GM18520 (cell line): ENCODE results near the gene MRGPRF.
"Not testable (repeated sequence)": the region's sequence is repeated elsewhere in the genome, so short reads cannot be mapped to it uniquely, and the experiment has no call there.

Experiments
- ATAC-seq: cut with Tn5 transposase; IDR thresholded peaks from one replicate; pipeline ENCODE4 v1.9.1; 2021; ENCODE audit not compliant: unreplicated experiment

Gene MRGPRF

DNA sequence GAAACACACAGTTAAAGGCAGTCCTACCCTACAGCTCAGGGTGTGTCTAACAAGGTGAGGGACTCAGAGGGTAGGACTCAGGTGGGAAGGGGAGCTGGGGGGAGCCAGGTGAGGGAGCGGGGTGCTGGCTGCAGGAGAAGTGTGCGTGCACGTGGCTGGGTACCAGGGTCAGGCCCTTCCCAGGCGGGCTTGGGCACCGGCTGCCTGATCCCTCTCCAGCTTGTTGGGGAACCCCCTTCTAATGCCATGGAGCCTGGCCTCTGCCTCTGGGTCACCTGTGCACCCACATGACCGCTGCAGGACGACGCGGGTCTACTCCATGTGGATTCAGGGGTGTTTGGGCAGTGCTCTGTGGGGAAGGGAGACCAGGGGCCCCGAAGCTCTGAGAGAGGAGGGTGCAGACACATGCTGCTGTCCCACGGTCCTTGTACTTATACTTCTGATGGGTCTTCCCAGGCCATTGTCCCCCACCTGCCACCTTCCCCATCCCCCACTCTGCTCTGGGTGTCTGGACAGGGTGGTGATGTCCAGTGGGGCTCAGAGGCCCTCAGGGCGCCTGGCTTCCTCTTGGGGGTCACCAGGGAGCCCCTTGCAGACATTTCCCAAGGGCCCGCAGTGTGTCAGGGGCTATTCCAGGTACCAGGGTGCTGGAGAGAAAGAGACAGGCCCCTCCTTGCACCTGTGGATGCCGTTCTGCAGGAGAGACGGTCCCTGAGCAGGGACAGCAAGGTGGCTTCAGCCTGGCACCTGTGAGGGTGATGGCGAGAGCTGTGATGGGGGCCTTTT lies 21.9 kb downstream of the MRGPRF start:
- ATAC-seq = no peak

DNA sequence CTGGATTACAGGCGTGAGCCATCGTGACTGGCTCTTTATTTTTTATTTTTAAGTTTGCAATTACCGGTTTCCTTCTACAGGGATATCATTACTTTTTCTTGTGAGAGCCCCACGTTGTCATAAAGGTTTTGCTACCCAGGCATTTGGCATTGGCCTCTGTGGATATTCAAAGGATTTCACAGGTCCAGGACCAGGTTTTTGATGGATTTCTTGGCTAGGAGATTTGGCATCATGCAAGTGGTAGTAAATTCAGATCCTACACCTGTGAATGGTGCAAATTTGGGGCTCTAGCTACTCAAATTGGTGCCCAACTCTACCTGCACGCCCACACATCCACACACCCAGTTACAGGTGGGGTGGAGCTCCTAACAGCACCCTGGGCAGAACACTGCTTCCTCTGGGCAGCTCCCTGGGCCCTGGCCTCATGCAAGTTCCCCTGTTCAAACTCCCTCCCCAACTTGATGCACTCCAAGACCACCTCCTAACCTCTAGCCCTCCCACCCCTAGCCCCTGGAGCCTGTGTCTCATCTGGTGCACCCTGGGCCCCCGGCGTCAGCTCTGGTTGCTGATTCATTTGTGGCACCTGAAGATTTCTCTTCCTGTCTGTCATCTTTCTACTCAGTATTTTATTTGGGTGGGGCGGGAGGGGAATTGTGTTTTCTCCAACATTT lies 23.0 kb downstream of the MRGPRF start:
- no peak for ATAC-seq

DNA sequence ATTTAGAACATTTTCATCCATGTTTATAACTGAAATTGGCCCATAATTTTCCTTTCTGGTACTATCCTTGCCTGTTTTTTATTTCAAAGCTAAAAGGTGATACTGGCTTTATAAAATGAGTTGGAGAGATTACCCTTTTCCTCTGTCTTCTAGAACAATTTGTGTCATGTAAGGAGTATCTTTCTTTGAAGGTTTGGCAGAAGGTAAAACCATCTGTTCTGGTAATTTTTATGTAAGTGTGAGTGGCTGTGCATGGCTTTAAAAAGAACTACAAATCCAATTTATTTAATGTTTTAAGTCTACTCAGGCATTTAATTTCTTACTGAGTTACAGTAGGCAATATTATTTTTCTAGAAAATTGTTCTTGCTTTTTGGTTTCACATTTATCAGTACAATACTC lies 24.6 kb downstream of the MRGPRF start:
- no peak for ATAC-seq

DNA sequence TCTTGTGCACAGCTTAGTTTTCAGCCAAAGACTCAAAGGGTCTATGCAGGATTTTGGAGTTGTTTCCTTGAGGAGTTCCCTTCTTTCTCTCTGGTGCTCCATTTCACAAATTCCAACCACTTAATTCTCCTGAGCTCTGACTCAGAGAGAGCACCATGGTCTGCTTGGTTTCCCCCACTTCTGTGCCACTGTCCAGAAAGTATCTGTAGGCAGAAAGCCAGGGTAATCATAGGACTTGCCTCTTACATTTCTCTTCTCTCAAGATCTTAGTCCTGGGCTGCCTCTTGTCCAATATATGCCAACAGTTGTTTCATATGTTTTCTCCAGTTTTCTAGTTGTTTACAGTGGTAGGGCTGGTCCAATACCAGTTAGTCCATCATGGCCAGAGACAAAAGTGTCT lies 25.8 kb downstream of the MRGPRF start:
- no peak for ATAC-seq

DNA sequence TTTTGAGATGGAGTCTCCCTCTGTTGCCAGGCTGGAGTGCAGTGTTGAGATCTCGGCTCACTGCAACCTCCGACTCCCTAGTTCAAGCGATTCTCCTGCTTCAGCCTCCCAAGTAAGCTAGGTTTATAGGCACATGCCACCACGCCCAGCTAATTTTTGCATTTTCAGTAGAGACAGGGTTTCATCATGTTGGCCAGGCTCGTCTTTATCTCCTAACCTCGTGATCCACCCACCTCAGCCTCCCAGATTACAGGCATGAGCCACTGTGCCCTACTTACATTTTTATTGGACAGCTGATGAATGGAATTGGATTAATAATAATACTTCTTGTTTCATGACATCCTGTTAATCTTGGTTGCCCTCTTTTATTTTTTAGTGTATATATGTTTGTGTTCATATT lies 29.2 kb downstream of the MRGPRF start:
- ATAC-seq = no peak

DNA sequence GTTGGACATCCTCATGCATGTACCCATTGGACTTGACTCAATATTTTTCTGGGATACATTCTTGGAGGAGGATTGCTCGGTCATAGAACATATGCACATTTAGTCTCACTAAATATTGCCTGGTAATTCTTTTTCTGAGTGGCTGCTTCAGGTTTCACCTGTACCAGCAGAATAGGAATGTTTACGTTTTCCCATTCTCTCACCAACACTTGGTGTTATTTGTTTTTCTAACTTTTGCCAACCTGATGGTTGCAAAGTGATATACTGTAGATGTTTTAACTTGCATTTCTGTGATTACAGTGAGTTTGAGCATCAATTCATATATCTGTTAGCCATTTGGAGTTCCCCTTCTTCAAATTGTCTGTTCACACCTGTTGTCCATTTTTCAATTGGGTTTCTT lies 30.9 kb downstream of the MRGPRF start:
- no peak for ATAC-seq

DNA sequence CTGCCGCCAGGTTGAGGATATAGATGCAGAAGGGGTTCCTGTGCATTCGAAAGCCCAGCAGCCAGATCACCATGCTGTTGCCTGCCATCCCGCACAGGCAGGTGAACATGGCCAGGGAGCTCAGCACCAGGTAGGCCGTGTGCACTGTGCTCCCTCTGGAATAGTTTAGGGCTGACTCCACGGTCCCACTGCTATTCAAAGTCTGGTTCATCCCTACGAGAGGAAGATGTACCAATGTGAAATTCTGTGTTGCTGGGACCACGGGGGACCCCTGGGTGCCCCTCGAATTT lies 32.3 kb downstream of the MRGPRF start, which contains the start of gene MRGPRD:
Gene MRGPRD, minus strand, starts transcription at position 211 of the 290 bp plus-strand sequence. Its CDS starts 0 bp downstream, at position 211.
- ATAC-seq = no peak

DNA sequence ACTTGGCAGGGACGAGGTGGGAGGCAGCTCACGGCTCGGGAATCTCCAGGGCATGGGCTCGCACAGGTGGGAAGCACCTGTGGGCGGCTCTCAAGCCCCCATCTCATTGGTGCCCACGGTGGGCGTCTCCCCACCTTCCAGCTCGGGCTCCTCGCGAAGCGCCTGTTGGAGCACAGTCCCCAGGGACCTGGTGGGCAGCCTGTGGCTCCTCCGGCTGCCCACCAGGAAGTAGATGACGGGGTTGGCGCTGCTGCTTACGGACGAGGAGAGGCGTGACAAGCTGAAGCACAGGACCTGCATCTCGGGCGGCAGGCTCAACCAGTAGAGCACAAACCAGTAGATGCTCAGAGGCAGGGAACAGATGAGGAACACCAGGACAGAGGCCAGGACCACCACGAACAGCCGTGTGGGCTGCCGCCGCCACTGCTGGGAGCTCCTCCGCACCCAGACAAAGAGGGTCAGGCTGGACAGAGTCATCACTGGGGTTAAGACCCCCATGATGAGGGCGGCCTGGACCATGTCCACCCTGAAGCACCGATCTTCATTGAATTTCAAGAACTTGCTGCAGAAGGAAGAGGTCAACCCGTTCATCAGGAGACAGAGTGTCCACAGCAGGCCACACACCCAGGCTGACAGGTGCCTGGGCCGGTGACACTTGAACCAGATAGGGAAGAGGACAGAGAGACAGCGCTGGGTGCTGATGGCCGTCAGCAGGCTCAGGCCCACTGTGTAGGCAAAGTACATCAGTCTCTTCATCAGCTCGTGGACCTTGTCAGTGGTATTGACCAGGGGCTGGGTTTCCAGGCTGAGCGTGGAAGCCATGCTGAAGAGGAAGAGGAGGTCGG lies 32.9 kb downstream of the MRGPRF start:
- ATAC-seq = no peak

DNA sequence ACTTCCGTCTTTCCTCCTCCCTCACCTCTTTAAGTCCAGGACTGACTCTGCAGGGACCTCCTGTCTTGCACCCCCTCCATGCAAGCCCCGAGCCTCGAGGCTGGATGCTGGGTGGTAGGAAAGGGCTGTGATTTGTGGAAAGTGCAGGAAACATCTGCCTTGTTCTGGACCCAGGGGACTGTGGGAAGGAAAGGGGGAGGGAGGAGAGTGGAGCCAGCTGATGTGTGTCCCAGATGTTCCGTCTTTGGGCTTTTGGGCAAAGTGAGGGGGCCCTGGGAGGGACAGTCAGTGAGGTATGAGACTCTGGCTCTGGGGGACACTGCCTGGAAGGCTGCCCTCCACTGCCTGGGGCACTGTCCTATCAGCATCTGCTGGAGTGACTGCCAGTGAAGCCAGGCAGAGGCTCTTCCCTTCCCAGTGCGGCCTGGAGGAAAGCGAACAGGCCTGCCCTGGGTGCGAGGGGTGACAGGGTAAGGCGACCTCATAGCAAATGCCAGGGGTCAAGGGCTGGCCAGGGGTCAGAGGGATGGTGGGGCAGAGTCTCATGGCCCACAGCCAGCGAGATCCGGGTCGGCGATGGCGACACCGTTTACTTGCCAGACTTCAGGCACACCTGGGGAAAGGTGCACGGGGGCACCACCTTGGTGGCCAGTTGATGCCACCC lies 34.0 kb downstream of the MRGPRF start:
- no peak for ATAC-seq

DNA sequence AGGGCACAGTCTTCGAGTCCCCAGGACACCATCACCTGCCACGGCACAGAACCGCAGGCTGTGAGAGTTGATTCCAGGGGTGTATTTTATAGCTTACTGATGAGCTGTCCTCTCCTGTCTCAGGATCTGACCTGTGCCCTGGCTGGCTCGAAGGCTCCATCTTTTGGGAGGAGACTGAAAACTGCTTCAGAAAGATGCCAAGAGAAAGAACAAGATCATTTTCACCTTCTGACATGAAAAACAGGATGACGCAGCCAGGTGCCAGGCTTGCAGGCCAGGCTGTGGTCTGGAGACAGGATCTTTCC lies 34.5 kb downstream of the MRGPRF start:
- ATAC-seq = no peak

DNA sequence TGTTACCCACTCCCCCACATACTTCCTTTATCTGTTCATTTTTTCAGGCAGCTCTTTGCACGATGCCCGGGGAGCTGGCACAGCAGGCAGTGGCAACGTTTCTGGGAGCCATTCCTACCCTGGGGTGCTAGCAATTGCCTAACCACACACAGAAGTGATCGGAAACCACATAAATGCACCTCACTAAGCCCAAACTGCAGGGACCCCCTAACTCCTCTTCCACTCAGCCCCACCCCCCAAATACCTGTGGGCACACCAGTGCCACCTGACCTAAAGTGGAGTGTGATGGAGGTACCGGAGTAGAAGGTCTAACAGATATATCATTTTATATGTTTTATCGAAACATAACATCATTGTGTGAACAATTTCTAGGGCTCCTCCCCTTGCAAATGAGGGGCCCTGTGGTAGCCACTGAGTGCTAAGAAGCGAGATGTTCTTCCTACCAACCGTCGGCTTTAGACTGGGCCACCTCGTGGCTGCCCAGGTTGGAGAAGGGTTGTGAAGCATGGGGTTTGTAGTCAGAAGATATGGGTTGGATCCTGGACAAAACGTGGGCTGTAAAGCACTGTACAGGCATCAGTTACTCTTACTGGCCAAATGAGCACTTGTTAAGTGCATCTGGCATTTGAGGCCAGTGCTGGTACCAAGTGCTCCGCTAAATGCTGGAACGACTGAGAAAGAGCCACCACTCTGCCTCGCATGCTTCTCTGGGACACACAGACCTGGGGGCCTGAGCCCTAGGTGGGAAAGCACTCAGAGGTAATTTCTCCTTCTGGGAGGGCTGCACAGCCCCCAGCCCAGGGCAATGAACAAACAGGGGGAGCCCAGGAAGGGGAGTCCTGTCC lies 35.0 kb downstream of the MRGPRF start:
- no peak for ATAC-seq

DNA sequence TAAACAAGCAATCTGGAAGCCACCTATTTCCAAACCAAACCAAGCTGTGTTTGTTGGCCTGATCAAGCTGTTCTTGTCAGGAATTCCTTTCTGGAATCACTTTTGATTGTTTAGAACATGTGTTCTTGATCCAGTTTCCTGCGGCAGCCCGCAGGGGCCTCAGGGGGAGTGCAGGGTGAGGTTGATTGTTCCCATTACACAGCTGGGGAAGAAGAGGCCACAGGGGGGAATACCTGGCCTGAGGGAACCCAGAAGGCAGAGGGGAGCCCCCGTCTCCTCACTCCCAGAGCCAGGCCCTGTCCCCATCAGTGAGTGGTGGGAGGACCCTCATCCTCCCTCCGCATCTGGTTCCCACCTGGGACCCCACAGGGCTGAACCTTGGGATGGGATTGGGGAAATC lies 36.5 kb downstream of the MRGPRF start:
- no peak for ATAC-seq

DNA sequence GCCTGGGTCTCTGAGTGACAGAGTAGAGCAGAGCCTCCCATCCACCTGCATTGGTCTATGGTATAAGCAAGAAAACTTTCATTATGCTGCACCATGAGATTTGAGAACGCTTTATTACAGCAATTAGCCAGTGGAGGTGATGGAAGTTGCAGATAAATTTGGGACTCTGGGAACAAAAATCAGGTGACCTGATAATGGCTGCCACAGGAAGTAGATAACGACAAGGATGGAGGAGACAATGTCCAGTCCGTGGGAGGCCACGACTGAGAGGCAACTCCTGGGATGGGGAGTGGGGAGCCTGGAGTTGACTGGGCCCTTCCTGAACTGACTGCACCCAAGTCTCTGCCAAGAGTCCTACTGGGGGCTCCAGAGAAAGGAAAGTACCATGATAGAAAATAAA lies 37.0 kb downstream of the MRGPRF start:
- ATAC-seq = no peak

DNA sequence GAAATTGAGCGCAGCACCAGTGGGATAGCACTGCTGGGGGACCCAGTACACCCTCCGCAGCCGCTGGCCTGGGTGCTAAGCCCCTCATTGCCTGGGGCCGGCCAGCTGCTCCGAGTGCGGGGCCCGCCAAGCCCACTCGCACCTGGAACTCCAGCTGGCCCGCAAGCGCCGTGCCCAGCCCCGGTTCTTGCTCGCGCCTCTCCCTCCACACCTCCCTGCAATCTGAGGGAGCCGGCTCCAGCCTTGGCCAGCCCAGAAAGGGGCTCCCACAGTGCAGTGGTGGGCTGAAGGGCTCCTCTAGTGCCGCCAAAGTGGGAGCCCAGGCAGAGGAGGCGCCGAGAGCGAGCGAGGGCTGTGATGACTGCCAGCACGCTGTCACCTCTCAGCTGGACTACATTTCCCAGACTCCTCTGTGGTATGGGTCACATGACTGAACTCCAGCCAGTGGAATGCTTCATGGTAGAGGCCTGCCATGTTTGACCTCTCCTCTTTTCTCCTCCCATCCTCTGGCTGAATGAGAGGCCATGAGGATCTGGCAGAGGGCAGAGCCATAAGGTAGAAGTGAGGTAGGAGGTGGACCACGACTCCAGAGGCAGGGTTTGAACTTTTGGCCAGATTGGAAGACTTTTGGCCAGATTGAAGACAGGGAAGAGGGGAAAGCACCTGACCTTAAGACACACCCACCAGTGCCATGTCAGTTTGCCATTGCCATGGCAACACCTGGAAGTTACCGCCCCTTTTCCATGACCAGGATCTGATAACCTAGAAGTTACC lies 38.4 kb downstream of the MRGPRF start:
- no peak for ATAC-seq

DNA sequence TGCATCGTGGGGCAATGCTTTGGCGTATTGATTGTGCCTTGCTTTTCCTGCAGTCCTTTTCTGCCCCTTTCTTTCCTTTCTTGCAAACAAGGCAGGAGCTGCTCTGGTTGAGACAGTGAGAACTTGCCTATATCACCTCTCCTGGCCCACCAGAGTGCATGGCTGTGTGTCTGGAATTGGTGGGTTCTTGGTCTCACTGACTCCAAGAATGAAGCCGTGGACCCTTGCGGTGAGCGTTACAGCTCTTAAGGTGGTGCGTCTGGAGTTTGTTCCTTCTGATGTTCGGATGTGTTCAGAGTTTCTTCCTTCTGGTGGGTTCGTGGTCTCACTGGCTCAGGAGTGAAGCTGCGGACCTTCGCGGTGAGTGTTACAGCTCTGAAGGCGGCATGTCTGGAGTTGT lies 39.3 kb downstream of the MRGPRF start:
- ATAC-seq = not testable (repeated sequence)

DNA sequence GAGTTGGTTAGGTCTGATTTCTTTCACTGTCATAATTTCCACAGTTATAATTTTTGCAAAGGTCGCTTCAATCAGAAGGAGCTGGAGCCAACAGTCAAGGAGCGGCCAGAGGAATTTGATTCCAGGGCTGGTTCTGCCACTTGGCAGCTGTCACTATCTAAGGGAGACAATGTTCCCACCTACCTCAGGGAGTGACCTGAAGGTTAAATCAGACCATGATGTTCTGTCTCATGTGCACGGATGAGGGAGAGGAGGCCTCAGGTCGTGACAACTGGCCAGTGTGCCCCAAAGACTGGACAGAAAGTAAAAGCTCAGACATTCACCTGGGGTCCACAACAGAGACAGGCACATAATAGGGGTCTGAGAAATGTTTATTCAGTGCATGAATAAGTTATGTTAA lies 39.8 kb downstream of the MRGPRF start:
- ATAC-seq = no peak

DNA sequence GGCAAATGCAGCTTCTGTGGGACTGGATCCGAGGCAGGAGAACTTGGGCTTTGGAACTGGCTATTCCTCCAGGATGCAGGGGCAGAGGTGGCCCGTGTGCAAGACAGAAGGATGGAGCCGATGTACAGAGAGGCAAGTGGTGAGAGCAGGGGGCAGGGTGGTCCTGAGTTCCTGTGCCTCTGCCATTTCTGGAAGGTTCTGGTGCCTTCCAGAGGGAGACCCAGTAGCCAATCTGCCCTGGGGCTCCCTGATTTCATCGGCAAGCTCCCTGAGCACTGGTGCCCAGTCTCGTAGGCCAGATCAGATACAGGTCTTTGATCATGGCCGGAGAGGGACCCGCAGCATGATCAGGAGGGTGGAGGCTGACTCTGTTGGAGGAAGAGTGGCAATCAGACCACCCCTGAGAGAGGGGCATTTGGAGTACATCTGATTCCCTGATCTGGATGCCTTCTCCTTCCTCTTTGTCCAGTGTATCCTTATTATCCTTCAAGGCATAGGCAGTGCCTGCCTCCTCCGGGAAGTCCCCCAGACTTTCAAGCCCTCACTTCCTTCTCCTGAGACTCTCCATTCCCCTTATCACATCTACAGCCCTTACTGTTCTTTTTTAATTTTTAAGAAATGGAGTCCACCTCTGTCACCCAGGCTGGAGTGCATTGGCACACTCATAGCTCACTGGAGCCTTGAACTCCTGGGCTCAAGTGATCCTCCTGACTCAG lies 42.0 kb downstream of the MRGPRF start:
- no peak for ATAC-seq

DNA sequence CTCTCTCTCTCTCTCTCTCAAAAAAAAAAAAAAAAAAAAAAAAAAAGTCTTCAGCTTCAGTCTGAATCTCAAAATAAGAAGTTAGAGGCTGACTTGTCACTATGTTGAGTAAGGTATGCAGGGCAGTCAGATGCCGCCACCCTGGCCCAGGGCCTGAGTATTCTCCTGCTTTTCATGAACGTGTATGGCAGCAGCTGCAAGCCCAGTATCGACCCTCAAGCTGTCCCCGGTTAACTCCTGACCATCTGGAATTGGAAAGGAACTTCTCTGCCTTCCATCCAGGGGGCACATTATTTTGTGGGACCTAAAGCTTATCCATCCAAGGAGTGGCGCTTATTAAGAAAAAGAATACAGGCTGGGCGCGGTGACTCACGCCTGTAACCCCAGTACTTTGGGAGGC lies 43.7 kb downstream of the MRGPRF start:
- no peak for ATAC-seq
